Measurements from ENCODE around the gene FEN1. TPM values are rescaled to one million over a fixed set of nuclear protein-coding genes. Genes with fewer than 3 reads are reported as not detected.
A peak's percentile ranks its signal among the peaks of the same experiment; 100 is the strongest.

The FEN1 gene
- total RNA-seq, 1 donor from 2014 or later, result 15.2 TPM

- H3K4me1 Mint-ChIP-seq (ENCODE audit: low read depth, unreplicated experiment), result peaks cover 46% of the 10 kb centered on the region
- DNase-seq, result no peak
- H3K4me3 Mint-ChIP-seq (ENCODE audit: unreplicated experiment), result peak overlapping the region; percentile 83
- H3K27me3 Mint-ChIP-seq (ENCODE audit: unreplicated experiment), result peaks cover 21% of the 10 kb centered on the region
- H3K36me3 Mint-ChIP-seq (ENCODE audit: unreplicated experiment), result no peaks in the 10 kb centered on the region
- no peak overlapping the region for H3K27ac Mint-ChIP-seq (ENCODE audit: unreplicated experiment)
- peaks cover 15% of the 10 kb centered on the region for H3K9me3 Mint-ChIP-seq (ENCODE audit: unreplicated experiment)
- no peak for TF ChIP-seq CTCF (IDR thresholded peaks at IDR 0.05; ENCODE audit: partially characterized antibody, unreplicated experiment)
These were observed 40.0 kb downstream of the FEN1 start for GRCh38 chr11:61832754-61833153.

- Mint-ChIP-seq H3K27me3 (ENCODE audit: unreplicated experiment) (peaks cover 17% of the 10 kb centered on the region), H3K9me3 (ENCODE audit: unreplicated experiment) (peaks cover 10% of the 10 kb centered on the region), H3K4me1 (ENCODE audit: low read depth, unreplicated experiment) (peaks cover 46% of the 10 kb centered on the region), H3K27ac (ENCODE audit: unreplicated experiment) (peak overlapping the region; percentile 94), H3K4me3 (ENCODE audit: unreplicated experiment) (peak overlapping the region; percentile 83), H3K36me3 (ENCODE audit: unreplicated experiment) (no peaks in the 10 kb centered on the region)
- DNase-seq, result no peak
- no peak for TF ChIP-seq CTCF (IDR thresholded peaks at IDR 0.05; ENCODE audit: partially characterized antibody, unreplicated experiment)
These were observed 40.8 kb downstream of the FEN1 start for GRCh38 chr11:61833471-61833870.

- TF ChIP-seq CTCF (IDR thresholded peaks at IDR 0.05; ENCODE audit: partially characterized antibody, unreplicated experiment), result no peak
- Mint-ChIP-seq H3K27ac (ENCODE audit: unreplicated experiment) (peak overlapping the region; percentile 94), H3K9me3 (ENCODE audit: unreplicated experiment) (peaks cover 11% of the 10 kb centered on the region), H3K36me3 (ENCODE audit: unreplicated experiment) (no peaks in the 10 kb centered on the region), H3K4me1 (ENCODE audit: low read depth, unreplicated experiment) (peaks cover 46% of the 10 kb centered on the region), H3K27me3 (ENCODE audit: unreplicated experiment) (peaks cover 17% of the 10 kb centered on the region), H3K4me3 (ENCODE audit: unreplicated experiment) (peak overlapping the region; percentile 83)
- no peak for DNase-seq
These were observed 41.2 kb downstream of the FEN1 start for GRCh38 chr11:61833926-61834277.

GRCh38 chr11:61834278-61835048 is 41.8 kb downstream of the FEN1 start:
- peak overlapping the region; percentile 94 for H3K27ac Mint-ChIP-seq (ENCODE audit: unreplicated experiment)
- peaks cover 10% of the 10 kb centered on the region for H3K9me3 Mint-ChIP-seq (ENCODE audit: unreplicated experiment)
- H3K4me1 Mint-ChIP-seq (ENCODE audit: low read depth, unreplicated experiment), result peaks cover 46% of the 10 kb centered on the region
- H3K27me3 Mint-ChIP-seq (ENCODE audit: unreplicated experiment), result peaks cover 15% of the 10 kb centered on the region
- no peak for TF ChIP-seq CTCF (IDR thresholded peaks at IDR 0.05; ENCODE audit: partially characterized antibody, unreplicated experiment)
- peaks cover under 1% of the 10 kb centered on the region for H3K36me3 Mint-ChIP-seq (ENCODE audit: unreplicated experiment)
- peak overlapping the region; percentile 83 for H3K4me3 Mint-ChIP-seq (ENCODE audit: unreplicated experiment)
- DNase-seq, result peak; percentile 43

- Mint-ChIP-seq H3K27me3 (ENCODE audit: unreplicated experiment) (peaks cover 13% of the 10 kb centered on the region), H3K4me3 (ENCODE audit: unreplicated experiment) (no peak overlapping the region), H3K9me3 (ENCODE audit: unreplicated experiment) (peaks cover 15% of the 10 kb centered on the region), H3K27ac (ENCODE audit: unreplicated experiment) (no peak overlapping the region), H3K4me1 (ENCODE audit: low read depth, unreplicated experiment) (peaks cover 38% of the 10 kb centered on the region), H3K36me3 (ENCODE audit: unreplicated experiment) (peaks cover 8% of the 10 kb centered on the region)
- no peak for DNase-seq
- TF ChIP-seq CTCF (IDR thresholded peaks at IDR 0.05; ENCODE audit: partially characterized antibody, unreplicated experiment), result no peak
These were observed 43.5 kb downstream of the FEN1 start for GRCh38 chr11:61836193-61836592.

Data from glutamatergic neuron (in vitro differentiated cells).